HepG2 (cell line): ENCODE results near the gene ERRFI1. TPM values are rescaled to one million over a fixed set of nuclear protein-coding genes. Genes with fewer than 3 reads are reported as not detected.

ENCODE experiments used
- ARID5B ChIP-seq: IDR thresholded peaks from 2 replicates; pipeline ENCODE4 v1.4.0; 2020; ENCODE audit warnings: mild to moderate bottlenecking, missing genetic modification reagents
- CBX5 ChIP-seq: sonication (generic); formaldehyde crosslinking; IDR thresholded peaks from 2 replicates; pipeline ENCODE4 v1.4.0; 2020; ENCODE audit warnings: missing genetic modification reagents, borderline replicate concordance
- CREM ChIP-seq, 2 experiments: sonication (generic) in 1 of 2; formaldehyde crosslinking in 1 of 2; IDR thresholded peaks; 2 replicates each; pipeline versions ENCODE4 v1.4.0 to v1.6.1; 2016 to 2020; ENCODE audit warnings: antibody characterized with exemption in 1 of 2, mild to moderate bottlenecking in 1 of 2, missing genetic modification reagents in 1 of 2
- E2F1 ChIP-seq: sonication (generic); formaldehyde crosslinking; IDR thresholded peaks from 2 replicates; pipeline ENCODE4 v1.5.0; 2020; ENCODE audit warnings: missing genetic modification reagents
- HIVEP1 ChIP-seq: sonication (generic); formaldehyde crosslinking; IDR thresholded peaks from 2 replicates; pipeline ENCODE4 v1.4.0; 2020; ENCODE audit warnings: mild to moderate bottlenecking, missing genetic modification reagents
- RFXANK ChIP-seq: IDR thresholded peaks from 2 replicates; pipeline ENCODE4 v1.6.1; 2016
- SAP130 ChIP-seq: IDR thresholded peaks from 2 replicates; pipeline ENCODE4 v1.6.1; 2016; ENCODE audit warnings: low read depth
- SKI ChIP-seq: fragments of 450-650 bp; IDR thresholded peaks from one replicate; pipeline ENCODE4 v1.6.1; 2018; ENCODE audit warnings: mild to moderate bottlenecking; ENCODE audit not compliant: partially characterized antibody
- SP4 ChIP-seq: sonication (generic); formaldehyde crosslinking; IDR thresholded peaks from 2 replicates; pipeline ENCODE4 v1.8.1; 2023; ENCODE audit warnings: mild to moderate bottlenecking, missing genetic modification reagents
- SRSF4 ChIP-seq: fragments of 200-400 bp; formaldehyde crosslinking; IDR thresholded peaks from one replicate; pipeline ENCODE4 v1.6.1; 2018; ENCODE audit warnings: mild to moderate bottlenecking, low read depth, low read length, moderate library complexity; ENCODE audit not compliant: poor library complexity, severe bottlenecking
- ZFP36L1 ChIP-seq: sonication (generic); formaldehyde crosslinking; IDR thresholded peaks from 2 replicates; pipeline ENCODE4 v1.8.0; 2022; ENCODE audit warnings: mild to moderate bottlenecking, missing genetic modification reagents, moderate library complexity
- ZNF263 ChIP-seq: sonication (generic); formaldehyde crosslinking; IDR thresholded peaks from 2 replicates; pipeline ENCODE4 v1.4.0; 2020; ENCODE audit warnings: missing genetic modification reagents
- ZNF343 ChIP-seq: sonication (generic); formaldehyde crosslinking; IDR thresholded peaks from 2 replicates; pipeline ENCODE4 v1.4.0; 2020; ENCODE audit warnings: mild to moderate bottlenecking, missing genetic modification reagents
- ZNF501 ChIP-seq: sonication (generic); formaldehyde crosslinking; IDR thresholded peaks from 2 replicates; pipeline ENCODE4 v1.5.1; 2020; ENCODE audit warnings: mild to moderate bottlenecking, moderate library complexity, missing genetic modification reagents
- ZNF563 ChIP-seq: sonication (generic); formaldehyde crosslinking; IDR thresholded peaks from 2 replicates; pipeline ENCODE4 v1.8.0; 2022; ENCODE audit warnings: mild to moderate bottlenecking, moderate library complexity, missing genetic modification reagents
- ZNF607 ChIP-seq: sonication (generic); formaldehyde crosslinking; IDR thresholded peaks from 2 replicates; pipeline ENCODE4 v1.5.1; 2020; ENCODE audit warnings: missing genetic modification reagents, mild to moderate bottlenecking, borderline replicate concordance
- ZNF678 ChIP-seq: sonication (generic); formaldehyde crosslinking; IDR thresholded peaks from 2 replicates; pipeline ENCODE4 v1.4.0; 2020; ENCODE audit warnings: mild to moderate bottlenecking, missing genetic modification reagents
- ZNF792 ChIP-seq: IDR thresholded peaks from 2 replicates; pipeline ENCODE4 v1.6.1; 2016
- ZNF800 ChIP-seq: sonication (generic); formaldehyde crosslinking; IDR thresholded peaks from 2 replicates; pipeline ENCODE4 v1.4.0; 2020; ENCODE audit warnings: missing genetic modification reagents
- ZNF878 ChIP-seq: sonication (generic); formaldehyde crosslinking; IDR thresholded peaks from 2 replicates; pipeline ENCODE4 v1.8.1; 2023; ENCODE audit warnings: mild to moderate bottlenecking, missing genetic modification reagents, moderate library complexity
- polyA plus RNA-seq, 8 experiments: library from polyadenylated mRNA; depleted of rRNA in 3 of 8; stranded (reverse) in 7 of 8; unstranded in 1 of 8; fragments of >200 nt; fragmentation: Illumina TruSeq in 4 of 8; extraction: Trizol in 4 of 8; gene quantifications; 2 replicates each; pipeline versions ENCODE4 v1.2.1 to v1.2.3, GENCODE V29; 2011 to 2016; ENCODE audit warnings: low read depth in 4 of 8, missing spikeins in 1 of 8, mixed read lengths in 1 of 8; ENCODE audit not compliant: insufficient read depth in 1 of 8
- total RNA-seq, 5 experiments: library from RNA; depleted of rRNA; stranded (reverse); fragments of >200 nt; fragmentation: Illumina TruSeq; extraction: Trizol; gene quantifications; 2 replicates each; pipeline ENCODE4 v1.2.3, GENCODE V29; 2016; ENCODE audit warnings: low read depth in 1 of 5

The ERRFI1 gene
- total and polyA plus RNA-seq, 2 of the 13 experiments (the other 11 are each of a cell fraction or from before 2014, with no cell fraction given): 84.4 to 753 TPM

DNA sequence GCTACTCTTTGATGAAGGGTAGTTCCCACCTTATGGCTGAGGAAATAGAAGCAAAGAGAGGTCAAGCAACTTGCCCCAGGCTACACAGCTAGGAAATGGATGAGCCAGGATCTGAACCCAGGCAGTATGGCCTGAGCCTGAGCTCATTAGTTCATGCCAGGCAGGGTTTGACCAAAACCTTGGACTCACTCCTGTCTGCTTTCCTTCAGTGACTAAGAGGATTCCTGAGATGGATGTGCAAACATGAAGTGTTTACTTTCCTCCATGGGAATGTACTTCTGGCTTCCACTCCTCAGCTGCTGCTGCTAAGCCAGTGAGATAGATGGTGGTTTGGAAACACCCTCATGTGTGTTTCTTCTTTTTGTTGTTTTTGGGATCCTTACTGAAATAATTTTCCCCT, 35.1 kb upstream of the ERRFI1 start (continued):
- TF ChIP-seq ZNF800 (no peak), E2F1 (CRISPR knock-in tag) (no peak), ZFP36L1 (CRISPR knock-in tag) (no peak), ZNF607 (CRISPR knock-in tag) (no peak), ZNF501 (no peak), SAP130 (CRISPR knock-in tag) (peak; percentile 47), CBX5 (CRISPR knock-in tag) (0 out of 2 replicates have a peak, but pooled peaks have one; percentile 20), ZNF563 (CRISPR knock-in tag) (no peak), CREM (IDR thresholded peaks at IDR 0.05) (peak; percentile 24; the same call in 1 of the 2 replicates), CREM (CRISPR knock-in tag; IDR thresholded peaks at IDR 0.05) (no peak), ZNF678 (CRISPR knock-in tag) (no peak), ZNF792 (CRISPR knock-in tag) (peak; percentile 39; the same call in 1 of the 2 replicates), HIVEP1 (CRISPR knock-in tag) (no peak), SP4 (CRISPR knock-in tag) (no peak), ZNF263 (CRISPR knock-in tag) (no peak), ZNF878 (no peak), SRSF4 (no peak), ARID5B (CRISPR knock-in tag) (peak; percentile 85), SKI (no peak), ZNF343 (CRISPR knock-in tag) (no peak), RFXANK (no peak)
